Measurements from ENCODE around the gene RBM41. TPM values are rescaled to one million over a fixed set of nuclear protein-coding genes. Genes with fewer than 3 reads are reported as not detected.
"Not testable (repeated sequence)": the region's sequence is repeated elsewhere in the genome, so short reads cannot be mapped to it uniquely, and the experiment has no call there.

The RBM41 gene
- 10 to 100 TPM; 11.5 to 31.3 (median 16.6) TPM for total RNA-seq
- polyA plus RNA-seq = 10 to 100 TPM; 12.0 to 23.5 TPM
- 33.1 reads per million, percentile 62 among the genes with 10 or more reads in this experiment for total RNA-seq

DNA sequence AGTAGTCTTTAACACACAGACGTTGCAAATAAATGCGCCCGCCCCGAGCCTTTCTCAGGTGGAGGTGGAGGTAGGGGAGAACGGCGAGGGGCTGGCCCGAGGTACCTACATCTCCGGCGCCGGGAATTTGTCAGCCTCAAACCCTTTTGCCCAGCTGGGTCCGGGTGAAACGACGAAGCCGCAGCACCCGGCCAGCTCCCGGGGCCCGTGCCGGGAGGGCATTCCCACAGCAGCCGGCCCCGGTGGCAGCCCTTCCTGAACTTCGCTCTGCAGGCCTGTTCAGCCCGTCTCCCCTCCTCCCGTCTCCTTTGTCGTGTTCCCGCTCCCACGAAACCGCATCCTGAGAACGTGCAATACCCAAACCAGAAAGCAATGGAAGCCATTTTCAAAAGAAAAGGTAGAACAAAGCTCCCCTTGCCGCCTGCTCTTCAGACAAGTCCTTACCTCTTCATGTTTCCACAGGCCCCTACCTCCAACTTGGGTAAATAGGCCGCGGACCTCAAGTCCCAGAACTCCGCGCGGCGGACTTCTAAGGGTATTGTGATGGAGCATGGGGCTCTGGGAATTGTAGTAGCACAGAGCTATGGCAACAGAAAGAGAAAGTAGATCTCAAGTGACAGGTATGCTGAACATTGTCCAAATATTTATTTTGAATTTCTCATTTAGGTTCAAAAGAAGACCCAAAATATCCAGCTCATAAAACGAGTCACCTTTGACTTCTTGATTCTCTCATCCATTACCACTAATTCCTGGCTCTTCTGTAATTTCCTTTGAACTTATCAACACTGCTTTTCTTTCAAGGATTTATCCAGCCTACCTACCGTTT, at the start of gene RBM41:
Gene RBM41 (minus strand): TSS at position 501 of the 826 bp plus-strand sequence. CDS start 49 bp downstream, at position 452.
- DNase-seq (peak; percentile 41 to 84 (median 73)), ATAC-seq (peak; percentile 100)
- peak within 1 kb of the TSS; percentile 60 for H3K4me3 ChIP-seq (ENCODE audit: low read length)
- peaks cover 4 to 22% (median 14%) of the 10 kb centered on the region in 3 experiments for H3K36me3 ChIP-seq (ENCODE audit: control insufficient read depth in 2 of 3, insufficient read depth in 3 of 3, low read length in 3 of 3)
- H3K4me1 ChIP-seq (ENCODE audit: control insufficient read depth in 2 of 2, insufficient read depth in 2 of 2, low read length in 2 of 2) = peaks cover 0 to 13% of the 10 kb centered on the region in 2 donors
- H3K27ac Mint-ChIP-seq = peak within 1 kb of the TSS; percentile 89 to 99 (median 97)
- intact Hi-C loops (cut with micrococcal nuclease) = loop anchor here (1.0 to 10.0 kb wide), 8 partner anchors 36 to 973 kb away; partner anchors contain the start of genes ATG4A (in 2 of the 2), DNAAF6 (in 2 of the 2), NUP62CL (in 2 of the 2) and PRPS1 (in 2 of the 2)
- ChIA-PET POLR2A (interaction anchor here (0.8 to 1.2 kb wide), 2 partner anchors 21 to 178 kb away, joined by 3 to 4 read pairs; no protein-coding TSS in a partner anchor), CTCF (no interaction called here)
- no peaks in the 10 kb centered on the region for H3K27me3 Mint-ChIP-seq
- peaks cover 14 to 27% (median 21%) of the 10 kb centered on the region in 5 donors for H3K36me3 Mint-ChIP-seq
- peaks cover 0 to 1% (median 0%) of the 10 kb centered on the region in 11 donors for H3K9me3 Mint-ChIP-seq
- peak within 1 kb of the TSS; percentile 90 to 100 (median 99) for H3K4me3 Mint-ChIP-seq
- H3K27me3 ChIP-seq (ENCODE audit: control insufficient read depth in 2 of 2, insufficient read depth in 2 of 2, low read length in 2 of 2) = no peaks in the 10 kb centered on the region
- peaks cover 21 to 51% (median 36%) of the 10 kb centered on the region in 7 donors for H3K4me1 Mint-ChIP-seq
- no peaks in the 10 kb centered on the region for H3K9me3 ChIP-seq (ENCODE audit: control insufficient read depth in 2 of 3, low read length in 3 of 3)
- H3K27ac ChIP-seq (ENCODE audit: low read depth, low read length) = peak within 1 kb of the TSS; percentile 80

DNA sequence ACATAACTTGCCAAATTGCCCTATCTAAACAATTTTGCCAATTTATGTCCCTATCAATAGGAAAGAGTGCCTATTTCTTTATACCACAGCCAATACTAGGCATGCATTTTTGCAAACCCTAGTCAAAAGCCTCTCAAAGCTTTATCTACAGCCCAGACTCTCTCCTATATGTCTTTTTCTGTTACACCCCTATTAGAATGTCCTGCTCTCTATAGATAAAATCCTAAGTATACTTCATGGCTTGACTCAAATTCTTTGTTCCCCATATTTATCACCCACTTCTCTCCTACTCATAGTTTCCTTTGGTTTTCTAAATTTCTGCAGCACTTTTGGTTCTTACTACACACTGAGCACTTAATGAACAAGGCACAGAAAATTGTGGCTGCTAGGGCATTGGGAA, 49.6 kb upstream of the RBM41 start:
- no peaks in the 10 kb centered on the region for H3K4me1 Mint-ChIP-seq
- H3K27me3 ChIP-seq (ENCODE audit: control insufficient read depth in 2 of 2, insufficient read depth in 2 of 2, low read length in 2 of 2) = no peaks in the 10 kb centered on the region
- DNase-seq (no peak), ATAC-seq (no peak)
- H3K4me3 Mint-ChIP-seq = no peak overlapping the region
- H3K4me1 ChIP-seq (ENCODE audit: control insufficient read depth in 2 of 2, insufficient read depth in 2 of 2, low read length in 2 of 2) = no peaks in the 10 kb centered on the region
- intact Hi-C loops (cut with micrococcal nuclease) = no loop called here
- H3K27ac Mint-ChIP-seq = no peak overlapping the region
- H3K36me3 ChIP-seq (ENCODE audit: control insufficient read depth in 2 of 3, insufficient read depth in 3 of 3, low read length in 3 of 3) = no peaks in the 10 kb centered on the region
- H3K36me3 Mint-ChIP-seq = peaks cover 0 to 2% (median 0%) of the 10 kb centered on the region in 5 donors
- POLR2A ChIA-PET = no interaction called here
- H3K27me3 Mint-ChIP-seq = no peaks in the 10 kb centered on the region
- H3K27ac ChIP-seq (ENCODE audit: low read depth, low read length) = no peak overlapping the region
- peaks cover 0 to 1% (median 0%) of the 10 kb centered on the region in 11 donors for H3K9me3 Mint-ChIP-seq
- CTCF ChIA-PET = no interaction called here
- H3K4me3 ChIP-seq (ENCODE audit: low read length) = no peak overlapping the region
- no peaks in the 10 kb centered on the region for H3K9me3 ChIP-seq (ENCODE audit: control insufficient read depth in 2 of 3, low read length in 3 of 3)

- H3K4me3 ChIP-seq (ENCODE audit: low read length) = no peak overlapping the region
- no peak overlapping the region for H3K27ac Mint-ChIP-seq
- H3K4me1 Mint-ChIP-seq = no peaks in the 10 kb centered on the region
- H3K4me1 ChIP-seq (ENCODE audit: control insufficient read depth in 2 of 2, insufficient read depth in 2 of 2, low read length in 2 of 2) = no peaks in the 10 kb centered on the region
- H3K9me3 ChIP-seq (ENCODE audit: control insufficient read depth in 2 of 3, low read length in 3 of 3) = no peaks in the 10 kb centered on the region
- no peak overlapping the region for H3K27ac ChIP-seq (ENCODE audit: low read depth, low read length)
- peaks cover 0 to 2% (median 0%) of the 10 kb centered on the region in 5 donors for H3K36me3 Mint-ChIP-seq
- no peaks in the 10 kb centered on the region for H3K27me3 ChIP-seq (ENCODE audit: control insufficient read depth in 2 of 2, insufficient read depth in 2 of 2, low read length in 2 of 2)
- H3K9me3 Mint-ChIP-seq = peaks cover 0 to 1% (median 0%) of the 10 kb centered on the region in 11 donors
- DNase-seq (no peak), ATAC-seq (no peak)
- POLR2A ChIA-PET = no interaction called here
- no peaks in the 10 kb centered on the region for H3K36me3 ChIP-seq (ENCODE audit: control insufficient read depth in 2 of 3, insufficient read depth in 3 of 3, low read length in 3 of 3)
- CTCF ChIA-PET = interaction anchor here (0.5 kb wide), 1 partner anchor 43 kb away, joined by 3 read pairs; no protein-coding TSS in a partner anchor
- intact Hi-C loops (cut with micrococcal nuclease) = no loop called here
- no peak overlapping the region for H3K4me3 Mint-ChIP-seq
- no peaks in the 10 kb centered on the region for H3K27me3 Mint-ChIP-seq
These were observed 48.7 kb upstream of the RBM41 start for GRCh38 chrX:107167163-107167921.

- H3K4me3 ChIP-seq (ENCODE audit: low read length); POLR2A ChIA-PET; H3K36me3 Mint-ChIP-seq; H3K27ac Mint-ChIP-seq; H3K27me3 ChIP-seq (ENCODE audit: control insufficient read depth in 2 of 2, insufficient read depth in 2 of 2, low read length in 2 of 2); H3K27ac ChIP-seq (ENCODE audit: low read depth, low read length); H3K9me3 Mint-ChIP-seq; H3K4me3 Mint-ChIP-seq; CTCF ChIA-PET; H3K4me1 ChIP-seq (ENCODE audit: control insufficient read depth in 2 of 2, insufficient read depth in 2 of 2, low read length in 2 of 2); H3K4me1 Mint-ChIP-seq; H3K36me3 ChIP-seq (ENCODE audit: control insufficient read depth in 2 of 3, insufficient read depth in 3 of 3, low read length in 3 of 3); intact Hi-C loops (cut with micrococcal nuclease); H3K27me3 Mint-ChIP-seq; ATAC-seq; H3K9me3 ChIP-seq (ENCODE audit: control insufficient read depth in 2 of 3, low read length in 3 of 3); DNase-seq: not testable (repeated sequence)
These were observed 39.0 kb upstream of the RBM41 start for GRCh38 chrX:107157618-107158017.

GRCh38 chrX:107155621-107156430, 37.2 kb upstream of the RBM41 start:
- peak overlapping the region; percentile 66 to 86 (median 77) for H3K4me3 Mint-ChIP-seq

More at GRCh38 chrX:107155621-107156430, 37.2 kb upstream of the RBM41 start:
- H3K27ac Mint-ChIP-seq = peak overlapping the region in 7 of 9 donors; percentile 17 to 86 (median 61)
- H3K27me3 ChIP-seq (ENCODE audit: control insufficient read depth in 2 of 2, insufficient read depth in 2 of 2, low read length in 2 of 2); H3K27ac ChIP-seq (ENCODE audit: low read depth, low read length); H3K4me1 Mint-ChIP-seq; H3K36me3 Mint-ChIP-seq; H3K9me3 ChIP-seq (ENCODE audit: control insufficient read depth in 2 of 3, low read length in 3 of 3); POLR2A ChIA-PET; ATAC-seq; H3K36me3 ChIP-seq (ENCODE audit: control insufficient read depth in 2 of 3, insufficient read depth in 3 of 3, low read length in 3 of 3); H3K4me1 ChIP-seq (ENCODE audit: control insufficient read depth in 2 of 2, insufficient read depth in 2 of 2, low read length in 2 of 2); H3K27me3 Mint-ChIP-seq; H3K9me3 Mint-ChIP-seq; CTCF ChIA-PET; H3K4me3 ChIP-seq (ENCODE audit: low read length): not testable (repeated sequence)
- peak in 3 of 9 donors; percentile 5 to 17 (median 6) for DNase-seq
- intact Hi-C loops (cut with micrococcal nuclease) = loop anchor here in 1 of 2 donors (2.0 kb wide), 1 partner anchor 37 kb away; the partner anchor contains the start of gene RBM41
